Activated B cell treated with CpG ODN at 0.5 μM for 24 hours (primary cell): Measurements from ENCODE around the gene PTRH1. TPM values are rescaled to one million over a fixed set of nuclear protein-coding genes. Genes with fewer than 3 reads are reported as not detected.

Experiments used
- ATAC-seq: fragments of 200-7000 bp; cut with Tn5 transposase; one replicate; pipeline ENCODE4 v1.10.0; 2021; ENCODE audit warnings: low read depth, mild to moderate bottlenecking, moderate library complexity
- CTCF ChIA-PET: fragments of 350-600 bp; sonication (Branson Sonifier 250); formaldehyde crosslinking; loops from one replicate; lab custom pipeline; 2021; ENCODE audit warnings: antibody characterized with exemption; lab: Charles Lee
- POLR2A ChIA-PET: fragments of 350-600 bp; sonication (Branson Sonifier 250); formaldehyde crosslinking; loops from one replicate; lab custom pipeline; 2021; ENCODE audit warnings: antibody characterized with exemption; lab: Charles Lee
- DNase-seq: peaks from one replicate; pipeline ENCODE4 v3.0.0; 2022
- H3K27ac Mint-ChIP-seq: one replicate; pipeline ENCODE4 v1.8.0; 2020; ENCODE audit warnings: mixed read lengths
- H3K27me3 Mint-ChIP-seq: one replicate; pipeline ENCODE4 v1.8.0; 2021; ENCODE audit warnings: mixed read lengths
- H3K36me3 Mint-ChIP-seq: one replicate; pipeline ENCODE4 v1.8.0; 2021; ENCODE audit warnings: low read depth, mixed read lengths
- H3K4me1 Mint-ChIP-seq: one replicate; pipeline ENCODE4 v1.8.0; 2021; ENCODE audit warnings: mixed read lengths
- H3K4me3 Mint-ChIP-seq: one replicate; pipeline ENCODE4 v1.8.0; 2020; ENCODE audit warnings: mild to moderate bottlenecking, mixed read lengths
- H3K9me3 Mint-ChIP-seq: one replicate; pipeline ENCODE4 v1.8.0; 2020; ENCODE audit warnings: mixed read lengths
- CTCF ChIP-seq: fragments of 200-600 bp; IDR thresholded peaks from one replicate; pipeline ENCODE4 v1.8.0; 2022; ENCODE audit warnings: antibody characterized with exemption, mild to moderate bottlenecking
- intact Hi-C: fragments of 100-400 bp; cut with micrococcal nuclease; formaldehyde crosslinking; loops from one replicate; pipeline ENCODE4 v1.15.1; 2024
- total RNA-seq: library from RNA; stranded (reverse); gene quantifications from 2 replicates; pipeline ENCODE4 v1.2.3, GENCODE V29; 2022

PTRH1 gene
- total RNA-seq, 1 donor from 2014 or later: 12.7 TPM

- ATAC-seq (no peak), DNase-seq (no peak)
- intact Hi-C loops: no loop called here
- ChIA-PET CTCF (no interaction called here), POLR2A (interaction anchor here (1.0 kb wide), 1 partner anchor 30 kb away, joined by 4 read pairs; no protein-coding TSS in a partner anchor)
- no peak for TF ChIP-seq CTCF
- no peaks in the 10 kb centered on the region for H3K27me3 Mint-ChIP-seq
- peaks cover 43% of the 10 kb centered on the region for H3K36me3 Mint-ChIP-seq
- no peak overlapping the region for H3K4me3 Mint-ChIP-seq
- no peak overlapping the region for H3K27ac Mint-ChIP-seq
- no peaks in the 10 kb centered on the region for H3K4me1 Mint-ChIP-seq
- H3K9me3 Mint-ChIP-seq: no peaks in the 10 kb centered on the region
These were observed 38.9 kb upstream of the PTRH1 start for GRCh38 chr9:127754099-127755060.

GRCh38 chr9:127753622-127754021 is 38.2 kb upstream of the PTRH1 start:
- Mint-ChIP-seq H3K36me3 (peaks cover 46% of the 10 kb centered on the region), H3K4me1 (no peaks in the 10 kb centered on the region), H3K9me3 (no peaks in the 10 kb centered on the region), H3K27ac (no peak overlapping the region), H3K4me3 (no peak overlapping the region), H3K27me3 (no peaks in the 10 kb centered on the region)
- intact Hi-C loops: loop anchor here (2.0 kb wide), 1 partner anchor 17 kb away; no protein-coding TSS in a partner anchor
- TF ChIP-seq CTCF: no peak
- ChIA-PET CTCF (no interaction called here), POLR2A (no interaction called here)
- ATAC-seq (no peak), DNase-seq (no peak)

- no peak for TF ChIP-seq CTCF
- no peak for DNase-seq
- no peaks in the 10 kb centered on the region for H3K9me3 Mint-ChIP-seq
- H3K36me3 Mint-ChIP-seq: peaks cover 48% of the 10 kb centered on the region
- no peak overlapping the region for H3K27ac Mint-ChIP-seq
- H3K4me1 Mint-ChIP-seq: no peaks in the 10 kb centered on the region
- no peak for ATAC-seq
- CTCF ChIA-PET: no interaction called here
- POLR2A ChIA-PET: no interaction called here
- intact Hi-C loops: loop anchor here (2.0 kb wide), 1 partner anchor 18 kb away; no protein-coding TSS in a partner anchor
- no peak overlapping the region for H3K4me3 Mint-ChIP-seq
- H3K27me3 Mint-ChIP-seq: no peaks in the 10 kb centered on the region
These were observed 37.7 kb upstream of the PTRH1 start for GRCh38 chr9:127753148-127753547.

GRCh38 chr9:127751269-127752054 is 36.0 kb upstream of the PTRH1 start:
- Mint-ChIP-seq H3K27me3 (no peaks in the 10 kb centered on the region), H3K36me3 (peaks cover 65% of the 10 kb centered on the region), H3K27ac (peak overlapping the region; percentile 41), H3K4me1 (no peaks in the 10 kb centered on the region), H3K4me3 (no peak overlapping the region), H3K9me3 (no peaks in the 10 kb centered on the region)
- DNase-seq (no peak), ATAC-seq (no peak)
- ChIA-PET POLR2A (no interaction called here), CTCF (no interaction called here)
- no peak for TF ChIP-seq CTCF
- intact Hi-C loops: loop anchor here (2.0 kb wide), 1 partner anchor 19 kb away; no protein-coding TSS in a partner anchor
